GF-D8 (cell line): ENCODE data around the gene PPP1R15A.
A peak's percentile ranks its signal among the peaks of the same experiment; 100 is the strongest.
"Not testable (repeated sequence)": the region's sequence is repeated elsewhere in the genome, so short reads cannot be mapped to it uniquely, and the experiment has no call there.

Experiments
- DNase-seq: peaks from one replicate; lab custom pipeline; 2025; lab: John Stamatoyannopoulos, UW

The PPP1R15A gene

DNA sequence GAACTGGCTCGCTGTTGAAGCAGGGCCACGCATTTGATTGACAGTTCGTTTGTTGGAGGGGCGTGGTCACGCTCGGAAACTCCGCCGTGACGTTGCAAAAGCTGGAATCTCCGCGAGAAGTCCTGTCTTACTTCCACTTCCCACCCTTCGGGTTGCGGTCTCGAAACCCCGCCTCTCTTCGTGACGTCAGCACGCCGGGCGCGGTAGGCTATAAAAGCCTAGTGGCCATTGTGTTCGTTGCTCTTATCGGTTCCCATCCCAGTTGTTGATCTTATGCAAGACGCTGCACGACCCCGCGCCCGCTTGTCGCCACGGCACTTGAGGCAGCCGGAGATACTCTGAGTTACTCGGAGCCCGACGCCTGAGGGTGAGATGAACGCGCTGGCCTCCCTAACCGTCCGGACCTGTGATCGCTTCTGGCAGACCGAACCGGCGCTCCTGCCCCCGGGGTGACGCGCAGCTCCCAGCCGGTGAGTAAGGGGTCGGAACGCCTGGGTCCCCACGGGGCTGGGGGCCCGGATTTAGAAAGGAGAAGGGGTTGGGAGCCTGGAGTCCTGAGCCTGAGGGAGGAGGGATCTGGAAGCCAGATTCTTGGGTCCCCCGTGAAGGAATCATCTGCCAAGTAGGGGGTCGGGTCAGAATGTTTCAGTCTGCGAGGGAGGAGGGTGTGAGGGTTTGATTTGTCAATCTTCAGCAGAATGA, at the start of gene PPP1R15A:
Gene PPP1R15A, plus strand, starts transcription at position 240 of the 702 bp plus-strand sequence. CDS start 813 bp downstream, outside the sequence.
- DNase-seq, result peak; percentile 92

DNA sequence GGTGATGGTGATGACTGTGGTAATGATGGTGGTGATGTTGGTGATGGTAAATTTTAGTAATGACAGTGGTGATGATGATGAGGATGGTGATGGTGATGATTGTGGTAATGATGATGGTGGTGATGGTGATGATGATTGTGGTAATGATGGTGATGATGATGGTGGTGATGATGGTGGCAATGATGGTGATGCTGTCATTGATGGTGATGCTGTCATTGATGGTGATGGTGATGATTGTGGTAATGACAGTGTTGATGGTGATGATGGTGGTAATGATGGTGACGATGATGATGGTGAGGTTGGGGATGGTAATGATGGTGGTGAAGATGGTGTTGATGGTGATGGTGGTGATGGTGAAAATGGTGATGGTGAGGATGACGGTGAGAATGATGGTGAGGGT, 49.7 kb upstream of the PPP1R15A start:
- DNase-seq, result no peak

DNA sequence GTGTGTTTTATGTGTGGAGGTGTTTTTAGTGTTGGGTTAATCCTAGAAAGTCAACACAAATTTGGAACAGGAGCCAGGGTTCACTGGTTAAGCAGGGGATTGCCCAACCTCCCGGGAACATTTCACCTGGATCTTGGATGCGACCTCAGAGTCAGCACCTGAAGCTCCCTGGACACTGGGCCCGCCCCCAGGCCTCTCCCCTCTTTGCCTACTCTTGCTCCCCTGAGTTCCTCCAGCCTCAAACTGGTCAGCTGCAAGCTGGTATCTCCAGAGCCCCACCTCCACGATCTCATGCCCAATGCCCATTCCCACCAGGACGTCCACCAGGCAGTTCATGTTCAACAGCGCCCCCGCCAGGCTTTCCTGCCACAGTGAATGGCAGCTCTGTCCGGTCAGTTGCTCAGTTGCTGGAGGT, 45.6 kb upstream of the PPP1R15A start:
- no peak for DNase-seq

DNA sequence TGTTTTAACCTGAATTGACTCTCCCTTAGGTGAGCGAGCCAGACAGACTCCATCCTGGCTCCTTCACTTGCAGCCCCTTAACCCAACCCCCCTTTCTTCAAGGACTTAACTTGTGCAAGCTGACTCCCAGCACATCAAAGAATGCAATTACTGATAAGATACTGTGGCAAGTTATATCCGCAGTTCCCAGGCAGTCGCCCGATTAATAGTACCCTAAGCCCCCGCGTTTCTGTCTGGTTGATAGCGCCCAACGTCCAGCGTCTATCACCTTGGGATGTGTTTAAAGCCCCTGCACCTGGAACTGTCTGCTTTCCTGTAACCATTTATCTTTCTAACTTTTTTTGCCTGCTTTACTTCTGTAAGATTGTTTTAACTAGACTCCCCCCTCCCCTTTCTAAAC, 42.1 kb upstream of the PPP1R15A start:
- DNase-seq, result no peak

DNA sequence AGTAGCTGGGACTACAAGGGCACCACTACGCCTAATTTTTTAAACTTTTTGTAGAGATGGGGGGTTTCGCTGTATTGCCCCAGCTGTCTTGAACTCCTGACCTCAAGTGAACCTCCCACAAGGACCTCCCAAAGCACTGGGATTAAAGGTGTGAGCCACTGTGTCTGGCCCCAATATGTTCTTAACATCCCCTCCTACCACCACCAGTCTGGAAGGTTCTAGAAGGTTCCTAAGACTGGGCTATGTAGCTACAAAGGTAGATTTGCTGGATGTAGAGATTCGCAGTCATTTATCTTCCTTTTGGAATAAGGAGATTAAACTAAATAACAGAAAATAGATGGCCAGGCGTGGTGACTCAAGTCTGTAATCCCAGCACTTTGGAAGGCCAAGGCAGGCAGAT, 41.3 kb upstream of the PPP1R15A start:
- DNase-seq, result no peak

DNA sequence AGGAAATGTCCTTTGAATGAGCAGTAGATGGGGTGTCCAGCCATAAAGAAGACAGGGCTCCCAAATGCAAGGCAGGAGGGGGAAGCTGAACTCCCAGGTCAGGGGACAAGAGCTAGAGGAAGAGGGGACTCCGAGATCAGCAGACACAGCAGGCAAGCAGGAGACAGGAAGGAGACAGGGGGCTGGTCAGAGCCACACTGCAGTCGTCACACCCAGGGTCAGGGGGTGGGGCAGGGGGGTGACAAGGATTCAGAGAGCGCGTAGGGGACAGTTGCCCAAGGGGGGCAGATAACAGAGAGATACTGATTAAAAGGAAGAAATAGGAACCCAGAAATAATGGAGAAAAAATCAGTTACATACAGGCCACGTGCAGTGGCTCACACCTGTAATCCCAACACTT, 39.2 kb upstream of the PPP1R15A start:
- DNase-seq, result no peak

DNA sequence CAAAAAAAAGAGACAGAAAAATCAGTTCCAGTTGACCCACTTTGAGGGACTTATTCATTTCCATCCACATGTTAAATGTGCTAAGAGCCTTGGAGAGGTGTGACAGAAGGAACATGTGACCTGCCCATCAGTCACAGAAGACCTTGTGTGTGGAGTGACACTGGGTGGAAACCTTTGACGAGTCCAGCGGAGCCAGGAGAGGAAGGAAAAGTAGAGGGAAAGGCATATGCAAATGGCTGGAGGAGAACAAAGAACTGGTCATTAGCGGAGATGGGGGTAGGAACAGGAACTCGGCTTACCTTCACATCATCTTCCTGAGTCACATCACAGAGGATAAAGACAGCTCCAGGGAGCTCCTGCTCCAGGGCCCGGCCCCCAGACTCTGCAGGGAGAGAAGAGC, 38.2 kb upstream of the PPP1R15A start:
- no peak for DNase-seq

DNA sequence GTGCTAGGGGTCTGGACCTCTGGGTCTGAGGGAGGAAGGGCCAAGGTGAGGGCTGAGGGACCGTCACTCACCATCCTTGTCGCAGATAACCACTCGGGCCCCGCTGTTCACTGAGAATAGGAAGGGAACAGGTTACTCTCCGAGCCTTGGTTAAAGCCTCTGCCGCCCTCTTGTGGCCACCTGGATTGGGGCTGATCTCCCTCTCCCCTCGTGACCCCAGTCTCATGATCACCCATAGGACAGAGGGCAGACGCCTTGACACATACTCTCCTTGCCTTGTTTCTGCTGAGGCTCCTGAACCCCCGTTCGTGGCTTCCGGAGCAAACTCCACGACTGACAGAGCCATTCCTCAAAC, 36.5 kb upstream of the PPP1R15A start:
- DNase-seq, result peak; percentile 48

DNA sequence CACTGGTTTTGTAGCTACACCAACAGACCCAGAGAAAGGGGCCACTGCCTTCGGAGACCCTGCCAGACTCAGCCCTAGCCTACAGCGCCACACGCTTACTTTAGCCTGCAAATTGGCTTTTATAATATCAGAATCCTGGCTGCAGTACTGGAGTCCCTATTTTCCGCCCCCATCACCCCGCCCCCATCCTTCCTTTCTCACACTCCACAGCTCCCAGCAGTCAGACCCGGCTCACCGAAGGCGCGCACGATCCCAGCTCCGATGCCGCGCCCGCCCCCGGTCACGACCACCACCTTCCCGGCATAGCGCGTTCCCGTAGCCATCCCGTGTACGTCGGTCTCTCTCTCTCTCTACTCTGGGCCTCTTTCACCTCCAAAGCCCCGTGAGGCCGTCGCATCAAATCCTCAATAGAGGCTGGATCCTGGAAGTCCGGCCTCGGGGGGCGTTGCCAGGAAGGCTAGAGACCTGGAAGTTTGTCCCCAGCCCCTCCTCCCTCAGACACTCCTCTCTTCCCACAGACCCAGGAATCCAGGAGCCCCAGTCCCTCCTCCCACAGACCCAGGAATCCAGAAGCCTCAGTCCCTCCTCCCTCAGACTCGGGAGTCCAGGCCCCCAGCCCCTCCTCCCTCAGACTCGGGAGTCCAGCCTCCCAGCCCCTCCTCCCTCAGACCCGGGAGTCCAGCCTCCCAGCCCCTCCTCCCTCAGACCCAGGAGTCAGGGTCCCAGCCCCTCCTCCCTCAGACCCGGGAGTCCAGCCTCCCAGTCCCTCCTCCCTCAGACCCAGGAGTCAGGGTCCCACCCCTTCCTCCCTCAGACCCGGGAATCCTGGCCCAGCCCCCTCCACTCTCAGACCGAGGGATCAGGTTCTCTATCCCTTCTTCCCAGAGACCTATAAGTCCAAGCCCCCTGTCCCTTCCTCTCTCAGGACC, 35.9 kb upstream of the PPP1R15A start, which contains the start of gene HSD17B14:
Gene HSD17B14, minus strand, starts transcription at position 403 of the 929 bp plus-strand sequence. Its CDS starts 80 bp downstream, at position 323.
- DNase-seq, result no peak

DNA sequence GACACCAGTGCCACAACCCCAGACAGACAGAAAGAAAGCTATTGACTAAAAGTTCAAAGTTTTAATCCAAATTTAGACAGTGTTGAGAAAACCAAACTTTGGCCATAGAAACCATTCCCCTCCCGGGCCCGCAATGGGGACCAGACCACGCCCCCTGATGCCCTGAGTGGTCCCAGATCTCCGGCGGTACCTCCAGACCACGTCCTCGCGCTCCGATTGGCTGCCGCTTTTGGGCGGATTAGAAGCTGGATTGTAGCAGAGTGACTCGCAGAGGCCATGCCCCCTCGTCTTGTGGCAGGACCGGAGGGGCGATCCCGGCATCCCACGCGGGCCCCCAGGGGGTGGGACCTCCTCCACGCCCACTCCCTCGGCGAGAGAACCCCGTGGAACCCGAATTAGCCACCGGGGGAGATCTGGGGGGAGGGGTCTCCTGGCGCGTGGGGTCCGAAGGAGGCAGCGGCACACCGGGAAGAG, 35.1 kb upstream of the PPP1R15A start:
- no peak for DNase-seq

DNA sequence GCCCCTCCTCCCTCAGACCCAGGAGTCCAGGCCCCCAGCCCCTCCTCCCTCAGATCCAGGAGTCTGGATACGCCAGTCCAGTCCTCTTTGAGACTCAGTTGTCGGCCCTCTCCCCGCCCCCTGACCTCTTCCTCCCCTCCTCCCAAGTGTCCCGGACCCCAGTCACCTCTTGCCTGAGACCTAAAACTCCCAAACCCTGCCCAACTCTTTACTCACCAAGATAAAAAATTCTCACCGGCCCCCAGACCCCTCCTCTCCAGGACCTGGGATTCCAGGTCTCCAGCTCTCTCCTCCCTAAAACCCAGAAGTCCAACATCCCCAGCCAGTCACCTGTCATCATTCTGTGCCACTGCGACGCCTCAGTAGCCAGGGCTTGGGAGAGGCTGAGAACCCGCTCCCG, 34.5 kb upstream of the PPP1R15A start:
- no peak for DNase-seq

DNA sequence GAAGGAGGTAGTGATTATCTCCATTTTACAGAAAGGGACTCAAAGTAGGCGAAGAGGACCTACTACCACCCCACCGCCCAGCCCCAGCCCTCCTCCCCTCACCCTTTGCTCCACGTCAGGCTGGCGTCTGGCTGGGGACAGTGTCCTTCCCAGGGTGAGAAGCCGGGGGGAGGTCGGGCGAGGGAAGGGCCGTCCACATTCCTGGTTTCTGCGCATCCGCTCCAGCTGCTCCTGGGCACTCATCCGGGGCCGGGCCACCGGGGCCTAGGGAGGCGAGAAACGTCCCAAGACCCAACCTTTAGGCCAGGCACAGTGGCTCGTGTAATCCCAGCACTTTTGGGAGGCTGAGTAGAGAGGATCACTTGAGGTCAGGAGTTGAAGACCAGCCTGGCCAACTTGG, 31.2 kb upstream of the PPP1R15A start:
- DNase-seq, result no peak

DNA sequence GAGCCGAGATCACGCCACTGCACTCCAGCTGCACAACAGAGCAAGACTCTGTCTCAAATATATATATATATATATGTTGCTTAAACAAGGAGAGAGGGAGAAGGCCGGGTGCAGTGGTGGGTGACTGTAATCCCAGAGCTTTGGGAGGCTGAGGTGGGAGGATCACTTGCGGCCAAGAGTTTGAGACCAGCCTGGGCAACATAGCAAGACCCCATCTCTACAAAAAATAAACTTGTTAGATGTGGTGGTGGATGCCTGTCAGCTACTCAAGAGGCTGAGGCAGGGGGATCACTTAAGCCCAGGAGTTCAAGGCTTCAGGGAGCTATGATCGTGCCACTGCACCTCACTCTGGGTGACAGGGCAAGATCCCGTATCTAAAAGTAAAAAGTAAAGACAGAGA, 30.6 kb upstream of the PPP1R15A start:
- DNase-seq, result no peak

DNA sequence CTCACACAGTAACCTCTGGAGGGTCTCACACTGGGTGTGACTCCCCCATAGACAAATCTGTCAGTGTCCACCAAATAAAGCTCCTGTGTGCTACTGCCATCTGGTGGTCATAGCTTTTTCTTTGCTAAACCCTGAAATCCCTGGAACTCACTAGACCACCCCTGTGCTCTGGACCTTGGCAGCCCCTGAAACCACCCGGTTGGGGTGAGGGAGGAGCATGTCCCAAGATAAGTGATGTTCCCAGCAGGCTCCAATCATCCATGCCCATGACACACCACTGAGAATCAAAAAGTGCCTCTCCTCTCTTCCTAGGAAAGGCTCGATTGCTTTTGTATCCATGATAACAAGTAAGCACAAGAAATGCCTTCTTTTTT, 29.4 kb upstream of the PPP1R15A start:
- no peak for DNase-seq

DNA sequence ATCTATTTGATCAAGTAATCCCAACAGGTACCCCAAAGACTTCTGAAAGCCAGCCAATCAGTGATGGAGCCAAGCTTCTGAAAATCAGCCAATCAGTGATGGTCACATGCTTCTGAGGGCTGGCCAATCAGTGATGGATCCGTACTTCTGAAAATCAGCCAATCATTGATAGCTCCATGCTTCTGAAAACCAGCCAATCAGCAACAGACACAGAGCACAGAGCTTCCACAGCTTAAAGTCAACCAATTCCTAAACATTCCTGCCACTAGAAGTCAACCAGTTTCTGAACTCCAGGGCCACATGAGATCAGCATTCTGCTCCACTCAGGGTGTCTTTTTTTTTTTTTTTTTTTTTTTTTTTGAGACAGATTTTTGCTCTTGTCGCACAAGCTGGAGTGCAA, 27.7 kb upstream of the PPP1R15A start:
- no peak for DNase-seq

DNA sequence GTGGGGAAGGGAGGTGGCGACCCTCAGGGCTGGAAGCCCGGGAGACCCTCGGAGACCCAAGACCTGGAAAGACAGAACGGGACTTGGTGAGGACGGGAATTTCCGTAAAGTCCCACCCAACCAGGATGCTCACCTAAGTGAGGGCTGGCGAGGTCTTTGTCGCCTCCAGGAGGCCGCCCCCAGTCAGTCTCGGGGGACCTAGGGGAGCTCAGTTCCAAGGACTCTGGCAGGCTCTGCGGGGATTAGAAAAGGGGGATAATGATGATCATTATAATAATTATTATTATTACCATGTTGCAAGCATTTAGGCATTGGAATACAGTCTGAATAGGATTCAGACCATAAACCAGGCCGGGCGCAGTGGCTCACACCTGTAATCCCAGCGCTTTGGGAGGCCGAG, 26.8 kb upstream of the PPP1R15A start:
- no peak for DNase-seq

DNA sequence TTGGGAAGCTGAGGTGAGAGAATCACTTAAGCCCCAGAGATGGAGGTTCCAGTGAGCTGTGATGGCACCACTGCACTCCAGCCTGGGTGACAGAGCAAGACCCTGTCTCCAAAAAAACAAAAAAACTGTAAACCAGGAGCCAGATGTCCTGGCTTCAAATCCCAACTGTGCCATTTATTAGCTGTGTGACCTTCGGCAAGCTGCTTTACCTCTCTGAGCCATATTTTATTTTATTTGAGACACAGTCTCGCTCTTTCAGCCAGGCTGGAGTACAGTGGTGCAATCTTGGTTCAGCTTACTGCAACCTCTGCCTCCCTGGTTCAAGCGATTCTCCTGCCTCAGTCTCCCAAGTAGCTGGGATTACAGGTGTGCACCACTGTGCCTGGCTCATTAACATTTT, 25.6 kb upstream of the PPP1R15A start:
- not testable (repeated sequence) for DNase-seq

DNA sequence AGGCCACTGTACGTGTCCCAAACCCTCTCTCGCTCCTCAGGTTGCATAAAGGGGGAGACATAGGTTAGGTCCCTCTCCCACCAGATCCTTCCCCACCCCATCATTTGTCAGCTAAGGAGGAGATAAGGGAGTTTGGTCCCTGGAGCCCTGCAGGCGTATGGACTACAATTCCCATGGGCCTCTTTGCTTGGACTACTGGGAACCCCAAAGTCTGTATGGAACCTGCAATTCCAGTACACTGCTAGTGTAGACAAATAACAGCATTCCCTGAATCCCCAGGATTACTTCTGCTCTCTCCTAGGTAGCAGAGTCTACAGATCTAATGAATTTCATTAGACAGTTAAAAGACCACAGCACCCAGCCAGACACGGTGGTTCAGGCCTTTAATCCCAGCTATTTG, 19.9 kb upstream of the PPP1R15A start:
- no peak for DNase-seq

DNA sequence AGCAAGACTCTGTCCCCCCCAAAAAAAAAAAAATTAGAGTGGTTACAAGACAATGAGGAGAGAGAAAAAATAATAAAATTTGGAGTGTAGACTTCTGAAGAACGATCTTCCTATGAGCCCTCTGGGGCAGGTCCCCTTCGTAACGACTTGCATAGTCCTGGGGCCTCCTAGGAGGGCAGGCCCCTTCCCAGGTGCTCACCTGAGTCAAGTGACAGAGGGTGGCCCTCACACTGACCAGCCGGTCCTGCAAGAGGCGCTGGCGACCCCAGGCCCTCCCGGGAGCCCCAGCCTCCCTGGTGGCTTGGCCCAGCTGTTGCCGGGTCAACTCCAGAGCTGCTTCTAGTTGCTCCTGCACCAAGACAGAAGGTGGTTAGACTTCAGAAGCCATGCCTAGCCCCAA, 18.7 kb upstream of the PPP1R15A start:
- DNase-seq, result no peak

DNA sequence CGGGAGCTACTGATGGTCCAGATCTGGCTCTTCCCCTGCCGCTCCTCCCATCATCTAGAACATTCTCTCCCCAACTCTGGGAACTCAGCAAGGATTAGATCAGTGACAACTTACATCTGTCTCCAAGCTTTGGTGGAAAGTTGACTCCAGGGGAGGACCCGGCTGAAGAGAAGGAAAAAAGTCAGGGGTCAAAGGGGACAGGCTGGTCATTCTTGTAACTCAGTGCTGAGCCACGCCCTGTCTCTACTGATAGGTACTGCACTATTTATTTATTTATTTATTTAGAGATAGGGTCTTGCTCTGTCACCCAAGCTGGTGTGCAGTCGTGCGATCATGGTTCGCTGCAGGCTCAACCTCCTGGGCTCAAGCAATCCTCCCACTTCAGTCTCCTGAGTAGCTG, 18.1 kb upstream of the PPP1R15A start:
- no peak for DNase-seq

DNA sequence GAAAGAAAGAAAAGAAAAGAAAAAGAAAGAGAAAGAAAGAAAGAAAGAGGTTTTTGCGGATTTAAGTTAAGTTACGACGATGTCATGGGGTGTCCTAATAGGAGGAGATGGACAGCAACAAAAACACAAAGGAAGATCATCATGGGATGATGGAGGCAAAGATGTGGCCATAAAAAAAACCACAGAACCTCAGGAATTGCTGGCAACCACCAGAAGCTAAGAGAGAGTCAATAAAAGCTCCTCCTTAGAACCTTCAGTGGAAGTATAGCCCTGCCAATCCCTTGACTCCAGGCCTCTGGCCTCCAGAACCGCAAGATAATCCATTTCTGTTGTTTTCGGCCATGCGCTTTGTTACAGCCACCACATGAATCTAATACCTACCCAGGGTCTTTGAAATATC, 15.3 kb upstream of the PPP1R15A start:
- no peak for DNase-seq

DNA sequence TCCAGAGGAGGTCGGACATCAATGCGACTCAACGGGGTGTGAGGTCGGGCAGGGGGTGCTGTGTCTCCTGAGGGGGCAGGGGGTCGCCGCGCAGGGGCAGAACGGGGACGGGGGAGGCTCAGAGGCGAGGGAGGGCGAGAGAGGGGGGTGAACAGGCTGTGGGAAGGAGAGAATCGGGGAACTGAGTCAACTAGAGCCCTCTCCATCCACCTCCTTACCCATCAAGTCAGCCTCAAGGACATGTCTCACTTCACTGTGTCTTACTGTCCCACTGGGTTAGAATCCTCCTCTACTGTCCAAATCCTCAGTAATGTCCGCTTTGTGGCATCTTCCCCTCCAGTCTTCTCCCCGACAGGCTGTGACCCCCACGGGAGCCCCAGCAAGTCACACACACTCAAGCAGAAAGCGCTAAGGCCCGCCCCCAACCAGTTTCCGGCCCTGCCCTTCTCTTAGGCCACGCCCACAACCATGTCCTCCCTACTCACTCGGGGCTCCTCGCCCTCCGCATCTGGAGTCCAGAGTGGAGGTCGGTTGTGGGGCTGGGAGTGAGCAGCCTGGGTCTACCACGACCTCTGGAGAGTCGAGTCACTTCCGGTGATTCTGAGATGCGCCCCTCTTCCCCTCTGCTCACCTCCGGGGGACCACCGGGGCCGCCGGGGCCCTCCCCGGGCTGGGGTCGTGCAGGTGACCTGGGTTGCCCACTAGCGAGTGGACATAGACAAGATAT, 13.1 kb upstream of the PPP1R15A start:
- DNase-seq, result no peak
